Liver (tissue), 9 donors: Measurements from ENCODE around the gene FBLN1. TPM values are rescaled to one million over a fixed set of nuclear protein-coding genes. Genes with fewer than 3 reads are reported as not detected.
A peak's percentile ranks its signal among the peaks of the same experiment; 100 is the strongest.

ENCODE experiments used
- DNase-seq: peaks from one replicate; pipeline ENCODE4 v3.0.0-alpha.2; 2017; ENCODE audit warnings: low spot score
- H3K27ac ChIP-seq, 2 donors: one replicate each; pipeline ENCODE4 v1.7.0; 2013; ENCODE audit warnings: inconsistent platforms in 2 of 2, low read length in 2 of 2, control low read depth in 1 of 2, low read depth in 1 of 2, mild to moderate bottlenecking in 1 of 2
- H3K27me3 ChIP-seq, 4 donors: one replicate each; pipeline versions ENCODE4 v1.6.1 to v1.7.0; 2013; ENCODE audit warnings: low read length in 3 of 4, inconsistent platforms in 1 of 4, mild to moderate bottlenecking in 1 of 4, moderate library complexity in 1 of 4; ENCODE audit not compliant: control insufficient read depth in 4 of 4, insufficient read depth in 4 of 4
- H3K36me3 ChIP-seq, 4 donors: one replicate each; pipeline versions ENCODE4 v1.6.1 to v1.7.0; 2013; ENCODE audit warnings: low read length in 3 of 4, mild to moderate bottlenecking in 3 of 4, low read depth in 1 of 4, moderate library complexity in 1 of 4; ENCODE audit not compliant: control insufficient read depth in 4 of 4, insufficient read depth in 3 of 4
- H3K4me1 ChIP-seq, 4 donors: one replicate each; pipeline versions ENCODE4 v1.6.1 to v1.7.0; 2013; ENCODE audit warnings: low read length in 3 of 4, mild to moderate bottlenecking in 3 of 4, moderate library complexity in 1 of 4; ENCODE audit not compliant: control insufficient read depth in 4 of 4, insufficient read depth in 4 of 4
- H3K4me3 ChIP-seq, 3 donors: one replicate each; pipeline versions ENCODE4 v1.6.1 to v1.7.0; 2013; ENCODE audit warnings: low read length in 3 of 3, control low read depth in 1 of 3, low read depth in 1 of 3, mild to moderate bottlenecking in 1 of 3
- H3K9ac ChIP-seq, 2 donors: one replicate each; pipeline ENCODE4 v1.7.0; 2013; ENCODE audit warnings: low read length in 2 of 2, mild to moderate bottlenecking in 2 of 2, moderate library complexity in 2 of 2, control low read depth in 1 of 2, low read depth in 1 of 2
- H3K9me3 ChIP-seq, 4 donors: one replicate each; pipeline versions ENCODE4 v1.6.1 to v1.7.0; 2013; ENCODE audit warnings: low read length in 3 of 4; ENCODE audit not compliant: control insufficient read depth in 4 of 4
- ATF3 ChIP-seq: IDR thresholded peaks from 2 replicates; pipeline ENCODE4 v1.6.1; 2016; ENCODE audit warnings: antibody characterized with exemption
- EGR1 ChIP-seq, 2 donors: IDR thresholded peaks; 2 replicates each; pipeline ENCODE4 v1.6.1; 2016 to 2018; ENCODE audit warnings: antibody characterized with exemption in 2 of 2, low read depth in 2 of 2
- FOXA1 ChIP-seq: IDR thresholded peaks from 2 replicates; pipeline ENCODE4 v1.6.1; 2016; ENCODE audit warnings: antibody characterized with exemption
- FOXA2 ChIP-seq: IDR thresholded peaks from 2 replicates; pipeline ENCODE4 v1.6.1; 2016; ENCODE audit warnings: antibody characterized with exemption
- GABPA ChIP-seq, 2 donors: IDR thresholded peaks in 1 of 2; conservative IDR thresholded peaks in 1 of 2; 2 replicates each; pipeline ENCODE4 v1.6.1; 2016; ENCODE audit warnings: antibody characterized with exemption in 2 of 2, mild to moderate bottlenecking in 1 of 2, moderate library complexity in 1 of 2
- HNF4G ChIP-seq: IDR thresholded peaks from 2 replicates; pipeline ENCODE4 v1.6.1; 2016; ENCODE audit warnings: antibody characterized with exemption
- JUND ChIP-seq, 2 donors: IDR thresholded peaks; 2 replicates each; pipeline ENCODE4 v1.6.1; 2016; ENCODE audit warnings: antibody characterized with exemption in 2 of 2
- RAD21 ChIP-seq, 2 donors: IDR thresholded peaks; 2 replicates each; pipeline ENCODE4 v1.6.1; 2016; ENCODE audit warnings: antibody characterized with exemption in 2 of 2, mild to moderate bottlenecking in 2 of 2
- RXRA ChIP-seq, 2 donors: IDR thresholded peaks; 2 replicates each; pipeline ENCODE4 v1.6.1; 2017 to 2018; ENCODE audit warnings: antibody characterized with exemption in 2 of 2, mild to moderate bottlenecking in 1 of 2
- SP1 ChIP-seq: IDR thresholded peaks from 2 replicates; pipeline ENCODE4 v1.6.1; 2018; ENCODE audit warnings: antibody characterized with exemption, mild to moderate bottlenecking
- TAF1 ChIP-seq: conservative IDR thresholded peaks from 2 replicates; pipeline ENCODE4 v1.6.1; 2016; ENCODE audit warnings: antibody characterized with exemption, mild to moderate bottlenecking
- YY1 ChIP-seq: IDR thresholded peaks from 2 replicates; pipeline ENCODE4 v1.6.1; 2016; ENCODE audit warnings: antibody characterized with exemption, mild to moderate bottlenecking
- WGBS: extraction: QIAGEN DNeasy Blood & Tissue Kit; methylation state at CpG from one replicate; pipeline ENCODE4 v1.1.7; 2013; 5-methylcytosine and 5-hydroxymethylcytosine counted together
- polyA plus RNA-seq, 2 donors: library from polyadenylated mRNA; stranded (reverse) in 1 of 2; unstranded in 1 of 2; fragments of 200-250 nt in 1 of 2; fragments of >200 nt in 1 of 2; fragmentation: Nextera tagmentation in 1 of 2; extraction: Ambion mirVana in 1 of 2; gene quantifications; one replicate each; pipeline versions ENCODE4 v1.2.1 to v1.2.3, GENCODE V29; 2013 to 2015
- total RNA-seq, 2 donors: library from RNA; depleted of rRNA; stranded (reverse); fragments of >200 nt; gene quantifications; one replicate each; pipeline ENCODE4 v1.2.3, GENCODE V29; 2014
- TF ChIP-seq, protein P1 (sequence below): IDR thresholded peaks from 2 replicates; pipeline ENCODE4 v1.6.1; 2016; ENCODE audit warnings: antibody characterized with exemption
- TF ChIP-seq, protein P2 (sequence below): fragments of 150-350 bp; IDR thresholded peaks from 2 replicates; pipeline ENCODE4 v1.5.1; 2017; ENCODE audit warnings: improper control_type of control experiment, low read depth, low read length; ENCODE audit not compliant: missing input control
- TF ChIP-seq, protein P3 (sequence below): IDR thresholded peaks from 2 replicates; pipeline ENCODE4 v1.6.1; 2016; ENCODE audit warnings: antibody characterized with exemption
- donor health status: healthy.
- donor health status: healthy.
- donor health status: healthy.
- donor health status: healthy.
- donor health status: healthy.

Gene FBLN1
- total and polyA plus RNA-seq, 4 donors, result 2.2 to 9.3 (median 6.3) TPM

GRCh38 chr22:45499746-45500145, 2.9 kb upstream of the FBLN1 start:
- H3K27ac ChIP-seq, result no peak overlapping the region

DNA sequence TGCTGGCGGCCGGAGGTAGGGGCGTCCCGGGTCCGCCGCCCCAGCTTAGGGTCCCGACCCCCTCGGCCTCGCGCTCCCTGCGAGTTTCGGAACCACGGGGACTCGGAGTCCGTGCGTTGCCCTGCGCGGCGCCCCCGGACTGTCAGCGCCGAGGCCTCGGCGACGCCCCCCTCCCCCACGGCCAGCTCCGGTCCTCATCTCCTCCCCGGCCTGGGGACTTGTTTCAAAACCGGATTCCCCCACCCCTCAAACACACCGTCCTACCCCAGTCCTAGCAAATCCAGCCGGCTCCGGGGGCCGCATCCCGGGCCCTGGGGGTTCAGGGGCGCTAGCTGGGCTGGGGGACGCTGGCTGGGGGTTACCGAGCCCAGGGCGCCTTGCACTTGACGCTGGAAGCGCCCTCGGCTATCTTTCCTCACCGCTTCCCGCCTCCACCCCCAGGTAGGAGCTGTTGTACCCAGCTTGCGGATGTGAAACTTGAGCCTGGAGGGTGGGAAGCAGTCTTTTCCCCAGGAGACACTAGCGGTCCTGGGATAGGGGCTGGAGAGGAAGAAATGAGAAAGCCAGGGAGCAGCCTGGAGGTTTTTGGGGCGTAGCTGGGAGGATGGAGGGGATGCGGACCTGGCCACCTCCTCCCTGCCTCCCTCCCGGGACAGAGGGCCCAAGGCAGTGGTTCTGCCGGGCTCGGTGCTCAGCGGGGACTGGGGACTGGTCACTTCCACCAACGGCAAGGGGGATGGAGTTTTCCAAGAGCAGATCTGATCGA, 550 bp downstream of the FBLN1 start:
- Histone ChIP-seq H3K4me1 (peaks cover 2 to 8% (median 5%) of the 10 kb centered on the region in 4 donors), H3K27ac (no peak overlapping the region), H3K9ac (no peak overlapping the region), H3K36me3 (no peaks in the 10 kb centered on the region), H3K9me3 (no peaks in the 10 kb centered on the region), H3K4me3 (peak overlapping the region in 2 of 3 donors; percentile 11 to 57), H3K27me3 (peaks cover 0 to 5% (median 1%) of the 10 kb centered on the region in 4 donors)
- no peak for DNase-seq
- TF ChIP-seq TAF1 (no peak), FOXA1 (no peak), FOXA2 (no peak), RXRA (IDR thresholded peaks at IDR 0.05) (no peak), EGR1 (IDR thresholded peaks at IDR 0.05; ENCODE audit: low read depth in 2 of 2) (no peak), HNF4G (no peak), SP1 (no peak)
- TF ChIP-seq, protein P1, sequence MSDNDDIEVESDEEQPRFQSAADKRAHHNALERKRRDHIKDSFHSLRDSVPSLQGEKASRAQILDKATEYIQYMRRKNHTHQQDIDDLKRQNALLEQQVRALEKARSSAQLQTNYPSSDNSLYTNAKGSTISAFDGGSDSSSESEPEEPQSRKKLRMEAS, result no peak
- TF ChIP-seq, protein P2, sequence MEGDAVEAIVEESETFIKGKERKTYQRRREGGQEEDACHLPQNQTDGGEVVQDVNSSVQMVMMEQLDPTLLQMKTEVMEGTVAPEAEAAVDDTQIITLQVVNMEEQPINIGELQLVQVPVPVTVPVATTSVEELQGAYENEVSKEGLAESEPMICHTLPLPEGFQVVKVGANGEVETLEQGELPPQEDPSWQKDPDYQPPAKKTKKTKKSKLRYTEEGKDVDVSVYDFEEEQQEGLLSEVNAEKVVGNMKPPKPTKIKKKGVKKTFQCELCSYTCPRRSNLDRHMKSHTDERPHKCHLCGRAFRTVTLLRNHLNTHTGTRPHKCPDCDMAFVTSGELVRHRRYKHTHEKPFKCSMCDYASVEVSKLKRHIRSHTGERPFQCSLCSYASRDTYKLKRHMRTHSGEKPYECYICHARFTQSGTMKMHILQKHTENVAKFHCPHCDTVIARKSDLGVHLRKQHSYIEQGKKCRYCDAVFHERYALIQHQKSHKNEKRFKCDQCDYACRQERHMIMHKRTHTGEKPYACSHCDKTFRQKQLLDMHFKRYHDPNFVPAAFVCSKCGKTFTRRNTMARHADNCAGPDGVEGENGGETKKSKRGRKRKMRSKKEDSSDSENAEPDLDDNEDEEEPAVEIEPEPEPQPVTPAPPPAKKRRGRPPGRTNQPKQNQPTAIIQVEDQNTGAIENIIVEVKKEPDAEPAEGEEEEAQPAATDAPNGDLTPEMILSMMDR, result no peak
- TF ChIP-seq, protein P3, sequence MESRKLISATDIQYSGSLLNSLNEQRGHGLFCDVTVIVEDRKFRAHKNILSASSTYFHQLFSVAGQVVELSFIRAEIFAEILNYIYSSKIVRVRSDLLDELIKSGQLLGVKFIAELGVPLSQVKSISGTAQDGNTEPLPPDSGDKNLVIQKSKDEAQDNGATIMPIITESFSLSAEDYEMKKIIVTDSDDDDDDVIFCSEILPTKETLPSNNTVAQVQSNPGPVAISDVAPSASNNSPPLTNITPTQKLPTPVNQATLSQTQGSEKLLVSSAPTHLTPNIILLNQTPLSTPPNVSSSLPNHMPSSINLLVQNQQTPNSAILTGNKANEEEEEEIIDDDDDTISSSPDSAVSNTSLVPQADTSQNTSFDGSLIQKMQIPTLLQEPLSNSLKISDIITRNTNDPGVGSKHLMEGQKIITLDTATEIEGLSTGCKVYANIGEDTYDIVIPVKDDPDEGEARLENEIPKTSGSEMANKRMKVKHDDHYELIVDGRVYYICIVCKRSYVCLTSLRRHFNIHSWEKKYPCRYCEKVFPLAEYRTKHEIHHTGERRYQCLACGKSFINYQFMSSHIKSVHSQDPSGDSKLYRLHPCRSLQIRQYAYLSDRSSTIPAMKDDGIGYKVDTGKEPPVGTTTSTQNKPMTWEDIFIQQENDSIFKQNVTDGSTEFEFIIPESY, result no peak
- WGBS, result 22% methylated on average over 53 of the region's 53 CpGs

More at GRCh38 chr22:45499746-45500145, 2.9 kb upstream of the FBLN1 start:
- DNase-seq, result no peak
- Histone ChIP-seq H3K27me3 (peaks cover 0 to 5% (median 1%) of the 10 kb centered on the region in 4 donors), H3K4me3 (no peak overlapping the region), H3K9ac (no peak overlapping the region), H3K9me3 (no peaks in the 10 kb centered on the region), H3K4me1 (peaks cover 2 to 8% (median 5%) of the 10 kb centered on the region in 4 donors), H3K36me3 (no peaks in the 10 kb centered on the region)
- TF ChIP-seq RXRA (IDR thresholded peaks at IDR 0.05) (no peak), EGR1 (IDR thresholded peaks at IDR 0.05; ENCODE audit: low read depth in 2 of 2) (no peak), TAF1 (no peak), YY1 (no peak), FOXA1 (no peak), RAD21 (IDR thresholded peaks at IDR 0.05) (no peak), SP1 (no peak), GABPA (IDR thresholded peaks at IDR 0.05 in 1 of 2, conservative IDR thresholded peaks at IDR 0.05 in 1 of 2) (no peak), JUND (IDR thresholded peaks at IDR 0.05) (no peak), ATF3 (no peak), HNF4G (no peak)
- TF ChIP-seq, protein P1, result no peak
- TF ChIP-seq, protein P3, result no peak
- TF ChIP-seq, protein P2, result no peak
- 93% methylated on average over 3 of the region's 3 CpGs for WGBS
